ENCODE results near the gene CHMP5.

The CHMP5 gene

DNA sequence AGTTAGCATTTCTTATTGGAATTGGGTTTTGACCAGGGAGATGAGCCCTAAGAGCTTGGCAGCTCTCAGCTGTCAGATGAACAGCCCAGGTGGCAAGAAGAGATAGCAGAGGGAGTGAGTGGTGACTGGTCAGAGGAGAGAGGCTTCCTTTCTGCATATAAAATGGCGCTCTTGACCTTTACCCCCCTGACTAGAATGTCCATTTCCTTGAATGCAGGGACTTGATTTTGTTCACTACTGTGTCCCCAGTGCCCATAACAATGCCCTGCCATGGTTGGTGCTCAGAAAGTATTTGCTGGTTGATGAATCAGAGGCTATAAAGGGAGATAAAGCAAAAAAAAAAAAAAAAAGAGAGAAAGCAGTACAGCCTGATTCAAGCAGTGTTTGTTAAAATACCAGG is 7.2 kb downstream of the CHMP5 start:
- Histone ChIP-seq H3K36me3 (ENCODE audit: control insufficient read depth in 4 of 4, insufficient read depth in 4 of 4, low read length in 3 of 4) (peaks cover 29 to 80% (median 48%) of the 10 kb centered on the region in 4 experiments), H3K27ac (ENCODE audit: insufficient read depth in 1 of 2, low read depth in 1 of 2, low read length in 2 of 2, poor library complexity in 1 of 2, severe bottlenecking in 2 of 2) (no peak overlapping the region), H3K9me3 (ENCODE audit: control extremely low read depth in 1 of 5, control insufficient read depth in 4 of 5, insufficient read depth in 2 of 5, low read depth in 1 of 5, low read length in 4 of 5) (no peaks in the 10 kb centered on the region), H3K27me3 (replicated peaks in 2 of 5; ENCODE audit: control insufficient read depth in 4 of 5, insufficient read depth in 5 of 5, low read length in 4 of 5) (no peaks in the 10 kb centered on the region), H3K4me1 (ENCODE audit: control extremely low read depth in 1 of 4, control insufficient read depth in 4 of 4, insufficient read depth in 4 of 4, low read length in 3 of 4) (no peaks in the 10 kb centered on the region), H3K4me3 (ENCODE audit: control insufficient read depth in 1 of 7, extremely low read depth in 1 of 7, insufficient read depth in 4 of 7, low read depth in 2 of 7, low read length in 6 of 7) (no peak overlapping the region)
- DNase-seq, result no peak
- CTCF ChIA-PET, result no interaction called here
- POLR2A ChIA-PET, result no interaction called here
- 100% methylated on average over 1 of the region's 1 CpG for WGBS (ENCODE audit: insufficient coverage)

DNA sequence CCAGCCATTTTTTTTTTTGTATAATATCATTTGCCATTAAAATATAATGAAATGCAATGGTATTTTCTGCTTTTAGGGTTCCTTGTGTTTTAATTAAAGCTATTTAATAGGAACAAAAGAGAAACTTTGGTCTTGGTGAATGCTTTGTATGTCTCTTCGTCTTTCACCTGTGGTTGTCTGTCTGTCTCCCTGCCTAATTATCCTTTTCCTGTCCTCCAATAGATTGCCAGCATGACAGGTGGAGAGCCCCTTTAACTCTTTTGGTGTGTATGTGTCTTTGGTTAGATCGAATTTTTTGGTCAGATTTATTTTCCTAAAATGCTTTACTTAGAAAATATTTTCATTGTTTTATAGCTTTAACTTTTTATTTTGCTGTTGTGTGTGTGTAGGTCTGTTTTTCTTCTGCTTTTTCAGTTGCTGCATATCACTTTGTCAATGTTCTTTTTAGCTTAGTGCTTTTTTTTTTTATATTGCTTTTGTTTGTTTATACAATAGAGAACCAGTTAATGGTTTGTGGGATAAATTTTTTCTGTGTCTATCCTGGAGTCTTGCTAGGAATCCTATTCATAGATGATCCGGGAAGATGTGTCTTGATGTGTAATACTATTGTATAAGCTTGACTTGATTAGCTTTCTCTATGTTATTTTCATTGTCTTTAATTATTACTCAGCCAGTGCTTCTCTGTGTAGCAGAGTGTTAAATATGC is 8.6 kb downstream of the CHMP5 start:
- CTCF ChIA-PET, result interaction anchor here (0.7 to 2.2 kb wide), 8 partner anchors 10 to 1230 kb away, joined by 3 to 9 read pairs (median 4); partner anchors contain the start of gene SPINK4
- Histone ChIP-seq H3K27me3 (replicated peaks in 2 of 5; ENCODE audit: control insufficient read depth in 4 of 5, insufficient read depth in 5 of 5, low read length in 4 of 5) (no peaks in the 10 kb centered on the region), H3K36me3 (ENCODE audit: control insufficient read depth in 4 of 4, insufficient read depth in 4 of 4, low read length in 3 of 4) (peaks cover 34 to 81% (median 53%) of the 10 kb centered on the region in 4 experiments), H3K4me1 (ENCODE audit: control extremely low read depth in 1 of 4, control insufficient read depth in 4 of 4, insufficient read depth in 4 of 4, low read length in 3 of 4) (no peaks in the 10 kb centered on the region), H3K4me3 (ENCODE audit: control insufficient read depth in 1 of 7, extremely low read depth in 1 of 7, insufficient read depth in 4 of 7, low read depth in 2 of 7, low read length in 6 of 7) (no peak overlapping the region), H3K9me3 (ENCODE audit: control extremely low read depth in 1 of 5, control insufficient read depth in 4 of 5, insufficient read depth in 2 of 5, low read depth in 1 of 5, low read length in 4 of 5) (no peaks in the 10 kb centered on the region), H3K27ac (ENCODE audit: insufficient read depth in 1 of 2, low read depth in 1 of 2, low read length in 2 of 2, poor library complexity in 1 of 2, severe bottlenecking in 2 of 2) (no peak overlapping the region)
- no CpG with 5 or more reads among the region's 3 CpGs for WGBS (ENCODE audit: insufficient coverage)
- POLR2A ChIA-PET, result no interaction called here
- no peak for DNase-seq

DNA sequence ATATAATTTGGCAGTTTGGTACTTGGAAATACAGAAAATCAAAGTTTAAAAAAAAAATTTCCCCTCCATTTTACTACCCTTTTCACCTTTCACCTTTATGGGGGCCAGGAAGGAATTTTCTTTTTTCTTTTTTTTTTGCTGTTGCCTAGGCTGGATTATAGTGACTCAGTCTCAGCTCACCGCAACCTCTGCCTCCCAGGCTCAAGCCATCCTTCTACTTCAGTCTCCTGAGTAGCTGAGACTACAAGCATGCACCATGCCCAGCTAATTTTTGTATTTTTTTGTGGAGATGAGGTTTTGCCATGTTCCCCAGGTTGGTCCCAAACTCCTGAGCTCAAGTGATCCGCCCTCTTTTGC is 9.1 kb downstream of the CHMP5 start:
- Histone ChIP-seq H3K36me3 (ENCODE audit: control insufficient read depth in 4 of 4, insufficient read depth in 4 of 4, low read length in 3 of 4) (peaks cover 36 to 83% (median 55%) of the 10 kb centered on the region in 4 experiments), H3K4me3 (ENCODE audit: control insufficient read depth in 1 of 7, extremely low read depth in 1 of 7, insufficient read depth in 4 of 7, low read depth in 2 of 7, low read length in 6 of 7) (no peak overlapping the region), H3K27me3 (replicated peaks in 2 of 5; ENCODE audit: control insufficient read depth in 4 of 5, insufficient read depth in 5 of 5, low read length in 4 of 5) (no peaks in the 10 kb centered on the region), H3K4me1 (ENCODE audit: control extremely low read depth in 1 of 4, control insufficient read depth in 4 of 4, insufficient read depth in 4 of 4, low read length in 3 of 4) (no peaks in the 10 kb centered on the region), H3K27ac (ENCODE audit: insufficient read depth in 1 of 2, low read depth in 1 of 2, low read length in 2 of 2, poor library complexity in 1 of 2, severe bottlenecking in 2 of 2) (no peak overlapping the region), H3K9me3 (ENCODE audit: control extremely low read depth in 1 of 5, control insufficient read depth in 4 of 5, insufficient read depth in 2 of 5, low read depth in 1 of 5, low read length in 4 of 5) (no peaks in the 10 kb centered on the region)
- WGBS (ENCODE audit: insufficient coverage), result no CpG with 5 or more reads among the region's 2 CpGs
- CTCF ChIA-PET, result interaction anchor here (0.9 to 2.2 kb wide), 7 partner anchors 9 to 194 kb away, joined by 3 to 9 read pairs (median 4); partner anchors contain the start of gene SPINK4
- no peak for DNase-seq
- POLR2A ChIA-PET, result interaction anchor here (0.6 kb wide), 1 partner anchor 65 kb away, joined by 3 read pairs; no protein-coding TSS in a partner anchor

DNA sequence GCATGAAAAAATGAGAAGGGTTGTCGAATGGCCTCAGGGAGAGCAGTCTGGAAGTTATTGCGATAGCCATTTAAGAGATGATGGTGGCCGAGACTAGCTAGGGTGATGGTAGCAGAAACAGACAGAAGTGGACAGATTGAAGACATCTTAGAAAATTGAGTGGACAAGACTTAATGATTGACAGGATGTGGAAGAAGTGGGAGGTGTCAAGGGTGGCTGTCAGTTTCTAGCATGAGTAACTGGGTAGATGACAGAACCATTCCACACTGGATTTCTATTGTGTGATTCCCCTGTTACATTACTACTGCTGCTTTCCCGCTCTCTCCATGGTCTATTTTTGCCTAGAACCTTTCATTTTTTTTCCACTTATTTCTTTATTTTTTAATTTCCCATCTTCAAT is 12.6 kb downstream of the CHMP5 start:
- no peak for DNase-seq
- H3K27ac ChIP-seq (ENCODE audit: insufficient read depth in 1 of 2, low read depth in 1 of 2, low read length in 2 of 2, poor library complexity in 1 of 2, severe bottlenecking in 2 of 2), result no peak overlapping the region
- H3K4me3 ChIP-seq (ENCODE audit: control insufficient read depth in 1 of 7, extremely low read depth in 1 of 7, insufficient read depth in 4 of 7, low read depth in 2 of 7, low read length in 6 of 7), result no peak overlapping the region
- no peaks in the 10 kb centered on the region for H3K9me3 ChIP-seq (ENCODE audit: control extremely low read depth in 1 of 5, control insufficient read depth in 4 of 5, insufficient read depth in 2 of 5, low read depth in 1 of 5, low read length in 4 of 5)
- no peaks in the 10 kb centered on the region for H3K27me3 ChIP-seq (replicated peaks in 2 of 5; ENCODE audit: control insufficient read depth in 4 of 5, insufficient read depth in 5 of 5, low read length in 4 of 5)
- H3K36me3 ChIP-seq (ENCODE audit: control insufficient read depth in 4 of 4, insufficient read depth in 4 of 4, low read length in 3 of 4), result peaks cover 33 to 87% (median 56%) of the 10 kb centered on the region in 4 experiments
- 98% methylated on average over 4 of the region's 4 CpGs for WGBS (ENCODE audit: insufficient coverage)
- no peaks in the 10 kb centered on the region for H3K4me1 ChIP-seq (ENCODE audit: control extremely low read depth in 1 of 4, control insufficient read depth in 4 of 4, insufficient read depth in 4 of 4, low read length in 3 of 4)
- ChIA-PET POLR2A (no interaction called here), CTCF (no interaction called here)

DNA sequence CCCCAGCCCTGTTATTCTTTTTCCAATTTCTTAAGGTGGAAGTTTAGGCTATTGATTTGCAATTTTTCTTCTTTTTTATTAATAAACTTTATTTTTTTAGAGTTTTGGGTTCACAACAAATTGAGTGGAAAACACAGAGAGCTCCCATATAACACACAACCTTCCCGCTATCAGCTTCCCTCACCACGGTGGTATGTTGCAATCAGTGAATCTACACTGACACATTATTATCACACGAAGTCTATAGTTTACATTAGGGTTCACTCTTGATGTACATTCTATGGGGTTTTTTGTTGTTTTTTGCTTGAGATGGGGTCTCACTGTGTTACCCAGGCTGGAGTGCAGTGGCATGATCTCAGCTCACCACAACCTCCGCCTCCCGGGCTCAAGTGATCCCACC is 20.7 kb downstream of the CHMP5 start:
- no peak for DNase-seq
- Histone ChIP-seq H3K4me1 (ENCODE audit: control extremely low read depth in 1 of 4, control insufficient read depth in 4 of 4, insufficient read depth in 4 of 4, low read length in 3 of 4) (peaks cover 0 to 40% (median 30%) of the 10 kb centered on the region in 4 experiments), H3K36me3 (ENCODE audit: control insufficient read depth in 4 of 4, insufficient read depth in 4 of 4, low read length in 3 of 4) (peaks cover 5 to 31% (median 15%) of the 10 kb centered on the region in 4 experiments), H3K27ac (ENCODE audit: insufficient read depth in 1 of 2, low read depth in 1 of 2, low read length in 2 of 2, poor library complexity in 1 of 2, severe bottlenecking in 2 of 2) (peak overlapping the region in 1 of 2 experiments; percentile 34), H3K27me3 (replicated peaks in 2 of 5; ENCODE audit: control insufficient read depth in 4 of 5, insufficient read depth in 5 of 5, low read length in 4 of 5) (no peaks in the 10 kb centered on the region), H3K4me3 (ENCODE audit: control insufficient read depth in 1 of 7, extremely low read depth in 1 of 7, insufficient read depth in 4 of 7, low read depth in 2 of 7, low read length in 6 of 7) (no peak overlapping the region), H3K9me3 (ENCODE audit: control extremely low read depth in 1 of 5, control insufficient read depth in 4 of 5, insufficient read depth in 2 of 5, low read depth in 1 of 5, low read length in 4 of 5) (no peaks in the 10 kb centered on the region)
- 25% methylated on average over 2 of the region's 5 CpGs for WGBS (ENCODE audit: insufficient coverage)
- ChIA-PET POLR2A (no interaction called here), CTCF (interaction anchor here (0.8 to 5.2 kb wide), 6 partner anchors 12 to 212 kb away, joined by 3 to 39 read pairs (median 6); no protein-coding TSS in a partner anchor)

DNA sequence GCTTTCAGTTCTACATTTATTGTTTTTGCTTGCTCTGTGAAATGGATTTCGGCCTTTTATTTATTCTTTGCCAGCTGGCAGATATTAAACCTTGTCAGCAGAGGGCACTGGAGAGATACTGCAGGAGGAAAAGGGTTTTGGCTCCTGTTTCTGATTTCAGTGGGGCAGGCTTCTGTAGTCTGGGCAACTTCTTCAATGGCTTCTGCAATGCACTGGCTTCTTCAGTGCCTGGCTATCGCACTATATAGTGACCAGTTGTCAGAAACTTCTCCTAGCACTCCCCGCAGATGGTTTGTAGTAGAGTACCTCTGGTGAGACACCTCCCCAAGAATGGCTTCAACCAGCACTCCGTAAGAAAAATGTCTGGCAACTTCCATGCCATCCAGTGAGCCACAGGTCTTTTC is 22.2 kb downstream of the CHMP5 start:
- Histone ChIP-seq H3K36me3 (ENCODE audit: control insufficient read depth in 4 of 4, insufficient read depth in 4 of 4, low read length in 3 of 4) (peaks cover 3 to 19% (median 11%) of the 10 kb centered on the region in 4 experiments), H3K9me3 (ENCODE audit: control extremely low read depth in 1 of 5, control insufficient read depth in 4 of 5, insufficient read depth in 2 of 5, low read depth in 1 of 5, low read length in 4 of 5) (no peaks in the 10 kb centered on the region), H3K4me3 (ENCODE audit: control insufficient read depth in 1 of 7, extremely low read depth in 1 of 7, insufficient read depth in 4 of 7, low read depth in 2 of 7, low read length in 6 of 7) (no peak overlapping the region), H3K27me3 (replicated peaks in 2 of 5; ENCODE audit: control insufficient read depth in 4 of 5, insufficient read depth in 5 of 5, low read length in 4 of 5) (no peaks in the 10 kb centered on the region), H3K27ac (ENCODE audit: insufficient read depth in 1 of 2, low read depth in 1 of 2, low read length in 2 of 2, poor library complexity in 1 of 2, severe bottlenecking in 2 of 2) (no peak overlapping the region), H3K4me1 (ENCODE audit: control extremely low read depth in 1 of 4, control insufficient read depth in 4 of 4, insufficient read depth in 4 of 4, low read length in 3 of 4) (peaks cover 6 to 55% (median 40%) of the 10 kb centered on the region in 4 experiments)
- peak; percentile 73 to 90 (median 87) for DNase-seq
- POLR2A ChIA-PET, result interaction anchor here (0.7 to 1.4 kb wide), 3 partner anchors 11 to 34 kb away, joined by 3 to 5 read pairs (median 4); no protein-coding TSS in a partner anchor
- 68% methylated on average over 4 of the region's 4 CpGs for WGBS (ENCODE audit: insufficient coverage)
- CTCF ChIA-PET, result interaction anchor here (0.6 to 5.2 kb wide), 16 partner anchors 11 to 179 kb away, joined by 3 to 39 read pairs (median 4); no protein-coding TSS in a partner anchor

DNA sequence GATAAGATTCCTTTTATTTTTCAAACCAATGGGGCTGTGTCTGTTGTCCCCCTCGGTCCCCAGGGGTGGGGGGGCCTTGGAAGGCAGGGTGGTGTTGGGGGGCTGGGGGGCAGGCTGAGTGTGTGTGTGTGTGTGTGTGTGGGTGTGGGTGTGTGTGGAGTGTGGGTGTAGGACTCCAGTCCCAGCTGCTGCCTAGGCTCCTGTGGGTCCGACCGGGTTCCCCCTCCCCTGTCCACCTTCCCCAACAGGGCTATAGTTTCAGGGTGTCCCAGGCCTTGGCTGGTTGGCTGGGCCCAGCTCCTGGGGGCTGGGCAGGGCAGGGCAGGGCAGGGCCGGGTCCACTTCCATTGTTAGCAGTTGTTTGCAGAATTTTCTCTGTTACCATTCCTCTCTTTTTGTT is 23.4 kb downstream of the CHMP5 start:
- Histone ChIP-seq H3K27me3 (replicated peaks in 2 of 5; ENCODE audit: control insufficient read depth in 4 of 5, insufficient read depth in 5 of 5, low read length in 4 of 5) (no peaks in the 10 kb centered on the region), H3K4me3 (ENCODE audit: control insufficient read depth in 1 of 7, extremely low read depth in 1 of 7, insufficient read depth in 4 of 7, low read depth in 2 of 7, low read length in 6 of 7) (no peak overlapping the region), H3K36me3 (ENCODE audit: control insufficient read depth in 4 of 4, insufficient read depth in 4 of 4, low read length in 3 of 4) (peaks cover 3 to 19% (median 12%) of the 10 kb centered on the region in 4 experiments), H3K27ac (ENCODE audit: insufficient read depth in 1 of 2, low read depth in 1 of 2, low read length in 2 of 2, poor library complexity in 1 of 2, severe bottlenecking in 2 of 2) (peak overlapping the region; percentile 97 to 99), H3K9me3 (ENCODE audit: control extremely low read depth in 1 of 5, control insufficient read depth in 4 of 5, insufficient read depth in 2 of 5, low read depth in 1 of 5, low read length in 4 of 5) (no peaks in the 10 kb centered on the region), H3K4me1 (ENCODE audit: control extremely low read depth in 1 of 4, control insufficient read depth in 4 of 4, insufficient read depth in 4 of 4, low read length in 3 of 4) (peaks cover 6 to 59% (median 44%) of the 10 kb centered on the region in 4 experiments)
- WGBS (ENCODE audit: insufficient coverage), result no CpG with 5 or more reads among the region's 4 CpGs
- ChIA-PET POLR2A (no interaction called here), CTCF (interaction anchor here (0.9 to 5.2 kb wide), 9 partner anchors 9 to 178 kb away, joined by 3 to 39 read pairs (median 14); no protein-coding TSS in a partner anchor)
- DNase-seq, result no peak
